Activated naive CD4-positive, alpha-beta T cell treated with Interleukin-2 at 50 U/mL for 16 hours (primary cell): Measurements from ENCODE around the gene SYT5.

Experiments used
- DNase-seq: peaks from one replicate; pipeline ENCODE4 v3.0.0-alpha.2; 2020

SYT5 gene

GRCh38 chr19:55145232-55145631 is 34.9 kb downstream of the SYT5 start:
- no peak for DNase-seq

GRCh38 chr19:55141696-55142095 is 38.4 kb downstream of the SYT5 start:
- no peak for DNase-seq

- DNase-seq = no peak
Measured at GRCh38 chr19:55137915-55138314, 42.2 kb downstream of the SYT5 start.

- no peak for DNase-seq
Measured at GRCh38 chr19:55136399-55137102, 43.5 kb downstream of the SYT5 start.

GRCh38 chr19:55134736-55135135 is 45.4 kb downstream of the SYT5 start:
- no peak for DNase-seq

- DNase-seq = no peak
Measured at GRCh38 chr19:55133639-55134444, 46.2 kb downstream of the SYT5 start.

GRCh38 chr19:55132453-55133129 is 47.5 kb downstream of the SYT5 start:
- DNase-seq = no peak

- no peak for DNase-seq
Measured at GRCh38 chr19:55131421-55131820, 48.7 kb downstream of the SYT5 start.
